ENCODE results near the gene SNAI3.

The SNAI3 gene

DNA sequence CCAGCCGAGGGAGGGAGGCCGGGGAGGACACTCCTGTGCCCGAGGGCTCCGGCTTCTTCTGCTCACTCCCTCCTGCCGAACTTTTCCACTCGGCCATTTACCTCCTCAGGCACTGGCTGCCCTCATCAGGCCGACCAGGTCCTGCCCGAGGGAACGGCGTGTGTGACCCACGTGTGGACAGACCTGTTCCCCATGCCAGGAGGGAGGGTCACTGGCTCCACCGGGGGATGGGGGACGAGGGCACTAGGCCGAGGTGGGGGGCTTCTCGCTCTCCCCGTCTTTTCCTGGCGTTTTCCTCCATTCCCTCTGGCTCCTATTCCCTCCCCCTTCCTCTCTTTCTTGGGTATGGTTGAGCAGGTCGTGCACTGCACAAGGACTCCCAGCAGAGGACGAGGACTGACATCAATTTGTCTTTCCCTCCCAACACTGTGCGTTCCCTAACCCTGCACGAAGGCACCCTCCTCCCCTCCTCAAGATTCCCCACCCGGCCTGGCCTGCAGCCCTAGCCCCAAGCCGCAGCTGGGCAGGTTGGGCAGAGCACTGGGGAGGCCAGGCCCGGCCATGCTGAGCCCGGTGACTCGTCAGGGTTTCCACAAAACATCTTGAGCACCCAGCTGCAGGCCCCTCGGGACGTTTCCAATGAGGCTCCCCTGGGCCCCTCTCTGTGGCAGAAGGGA lies 51.2 kb downstream of the SNAI3 start:
- TF ChIP-seq, protein P1, sequence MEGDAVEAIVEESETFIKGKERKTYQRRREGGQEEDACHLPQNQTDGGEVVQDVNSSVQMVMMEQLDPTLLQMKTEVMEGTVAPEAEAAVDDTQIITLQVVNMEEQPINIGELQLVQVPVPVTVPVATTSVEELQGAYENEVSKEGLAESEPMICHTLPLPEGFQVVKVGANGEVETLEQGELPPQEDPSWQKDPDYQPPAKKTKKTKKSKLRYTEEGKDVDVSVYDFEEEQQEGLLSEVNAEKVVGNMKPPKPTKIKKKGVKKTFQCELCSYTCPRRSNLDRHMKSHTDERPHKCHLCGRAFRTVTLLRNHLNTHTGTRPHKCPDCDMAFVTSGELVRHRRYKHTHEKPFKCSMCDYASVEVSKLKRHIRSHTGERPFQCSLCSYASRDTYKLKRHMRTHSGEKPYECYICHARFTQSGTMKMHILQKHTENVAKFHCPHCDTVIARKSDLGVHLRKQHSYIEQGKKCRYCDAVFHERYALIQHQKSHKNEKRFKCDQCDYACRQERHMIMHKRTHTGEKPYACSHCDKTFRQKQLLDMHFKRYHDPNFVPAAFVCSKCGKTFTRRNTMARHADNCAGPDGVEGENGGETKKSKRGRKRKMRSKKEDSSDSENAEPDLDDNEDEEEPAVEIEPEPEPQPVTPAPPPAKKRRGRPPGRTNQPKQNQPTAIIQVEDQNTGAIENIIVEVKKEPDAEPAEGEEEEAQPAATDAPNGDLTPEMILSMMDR (IDR thresholded peaks at IDR 0.05; ENCODE audit: low read depth, low read length), result no peak
- Histone ChIP-seq H3K27ac (no peak overlapping the region), H3K4me3 (ENCODE audit: low read depth, low read length) (no peak overlapping the region), H3K9me3 (ENCODE audit: severe bottlenecking) (no peaks in the 10 kb centered on the region), H3K27me3 (ENCODE audit: insufficient read depth, low read depth, severe bottlenecking) (no peaks in the 10 kb centered on the region), H3K36me3 (peaks cover 8% of the 10 kb centered on the region)
- DNase-seq, result no peak

DNA sequence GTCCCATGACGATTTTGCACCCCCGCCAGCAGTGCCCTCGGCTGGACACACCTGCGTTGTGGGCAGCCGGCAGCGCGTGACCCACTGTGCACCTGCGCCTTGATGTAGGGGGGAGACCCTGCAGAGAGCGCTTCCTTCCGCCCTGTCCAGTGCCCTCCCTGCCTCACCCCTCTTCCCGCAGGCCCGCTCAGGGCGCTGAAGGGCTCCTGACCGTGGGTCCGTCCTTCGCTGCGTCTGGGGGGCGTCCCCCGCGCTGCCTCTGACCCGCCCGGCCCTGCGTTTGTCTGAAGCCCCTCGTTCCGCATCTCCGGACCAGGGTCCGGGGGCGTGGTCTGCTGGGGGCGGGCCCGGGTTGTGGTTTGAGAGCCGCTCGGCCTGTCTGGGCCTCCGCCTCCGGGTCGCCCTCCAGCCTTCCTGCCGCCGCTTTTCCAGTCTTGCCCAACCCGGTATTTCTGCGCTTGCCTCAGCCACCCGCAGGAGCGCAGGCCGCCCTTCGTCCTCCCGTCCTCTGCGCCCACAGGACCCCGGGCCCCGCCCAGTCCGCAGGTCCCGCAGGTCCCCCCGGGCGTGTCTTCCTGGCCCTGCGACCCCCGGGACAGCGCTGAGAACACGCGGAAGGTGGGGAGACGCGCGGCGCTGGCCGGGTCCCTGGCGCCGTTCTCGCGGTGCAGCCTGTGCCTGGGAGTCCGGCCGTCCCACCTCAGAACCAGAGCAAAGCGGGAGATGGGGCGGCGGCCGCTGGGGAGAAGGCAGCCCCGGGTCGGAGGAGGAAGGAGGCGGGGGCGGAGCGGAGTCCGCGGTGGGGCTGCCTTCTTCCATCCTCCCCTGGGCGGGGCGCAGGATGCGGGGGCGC lies 51.9 kb downstream of the SNAI3 start:
- Histone ChIP-seq H3K9me3 (ENCODE audit: severe bottlenecking) (no peaks in the 10 kb centered on the region), H3K4me3 (ENCODE audit: low read depth, low read length) (no peak overlapping the region), H3K27me3 (ENCODE audit: insufficient read depth, low read depth, severe bottlenecking) (no peaks in the 10 kb centered on the region), H3K27ac (no peak overlapping the region), H3K36me3 (peaks cover 8% of the 10 kb centered on the region)
- DNase-seq, result no peak
- TF ChIP-seq, protein P1 (IDR thresholded peaks at IDR 0.05; ENCODE audit: low read depth, low read length), result no peak

DNA sequence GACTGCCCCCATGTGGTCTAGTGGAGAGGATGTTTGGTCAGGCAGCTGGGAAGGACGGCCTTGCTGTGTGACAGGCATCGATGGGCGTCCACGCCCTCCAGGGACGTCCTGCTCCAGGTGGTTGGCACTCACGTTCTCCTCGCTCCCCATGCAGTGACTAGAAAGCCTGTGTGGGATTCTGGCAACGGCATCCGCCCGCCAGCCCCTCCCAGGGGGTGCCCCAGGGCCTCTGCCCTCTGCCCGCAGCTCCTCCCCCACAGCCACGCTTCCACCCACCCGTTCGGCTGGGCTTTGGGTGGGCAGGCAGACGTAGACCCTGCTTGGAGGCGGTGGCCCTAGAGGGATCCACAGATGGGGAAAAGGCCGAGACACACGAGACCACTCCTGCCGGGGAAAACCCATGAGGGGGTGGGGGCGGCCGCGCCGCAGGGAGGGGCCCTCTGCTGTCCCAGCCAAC lies 52.6 kb downstream of the SNAI3 start:
- no peak overlapping the region for H3K4me3 ChIP-seq (ENCODE audit: low read depth, low read length)
- peaks cover 8% of the 10 kb centered on the region for H3K36me3 ChIP-seq
- peak; percentile 22 for DNase-seq
- TF ChIP-seq, protein P1 (IDR thresholded peaks at IDR 0.05; ENCODE audit: low read depth, low read length), result peak; percentile 42; the same call in 1 of the 2 replicates
- no peak overlapping the region for H3K27ac ChIP-seq
- no peaks in the 10 kb centered on the region for H3K27me3 ChIP-seq (ENCODE audit: insufficient read depth, low read depth, severe bottlenecking)
- H3K9me3 ChIP-seq (ENCODE audit: severe bottlenecking), result no peaks in the 10 kb centered on the region

DNA sequence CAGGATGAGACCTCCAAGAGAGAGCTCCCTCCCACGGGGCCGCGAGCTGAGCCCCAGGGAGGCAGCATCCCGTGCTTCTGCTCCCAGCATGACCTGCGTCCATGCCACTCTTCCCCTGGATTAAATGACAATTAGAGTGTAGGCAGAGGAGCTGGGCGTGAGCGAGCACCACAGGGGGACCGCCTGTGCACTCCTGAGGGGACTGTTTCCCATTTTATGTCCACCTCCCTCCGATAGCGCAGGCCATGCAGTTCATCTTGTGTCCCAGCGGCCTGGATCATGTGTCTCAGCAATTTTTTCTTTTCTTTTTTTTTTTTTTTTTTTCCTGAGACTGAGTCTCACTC lies 53.7 kb downstream of the SNAI3 start:
- Histone ChIP-seq H3K27me3 (ENCODE audit: insufficient read depth, low read depth, severe bottlenecking) (no peaks in the 10 kb centered on the region), H3K36me3 (peaks cover 8% of the 10 kb centered on the region), H3K27ac (no peak overlapping the region), H3K9me3 (ENCODE audit: severe bottlenecking) (no peaks in the 10 kb centered on the region), H3K4me3 (ENCODE audit: low read depth, low read length) (no peak overlapping the region)
- TF ChIP-seq, protein P1 (IDR thresholded peaks at IDR 0.05; ENCODE audit: low read depth, low read length), result no peak
- DNase-seq, result no peak

DNA sequence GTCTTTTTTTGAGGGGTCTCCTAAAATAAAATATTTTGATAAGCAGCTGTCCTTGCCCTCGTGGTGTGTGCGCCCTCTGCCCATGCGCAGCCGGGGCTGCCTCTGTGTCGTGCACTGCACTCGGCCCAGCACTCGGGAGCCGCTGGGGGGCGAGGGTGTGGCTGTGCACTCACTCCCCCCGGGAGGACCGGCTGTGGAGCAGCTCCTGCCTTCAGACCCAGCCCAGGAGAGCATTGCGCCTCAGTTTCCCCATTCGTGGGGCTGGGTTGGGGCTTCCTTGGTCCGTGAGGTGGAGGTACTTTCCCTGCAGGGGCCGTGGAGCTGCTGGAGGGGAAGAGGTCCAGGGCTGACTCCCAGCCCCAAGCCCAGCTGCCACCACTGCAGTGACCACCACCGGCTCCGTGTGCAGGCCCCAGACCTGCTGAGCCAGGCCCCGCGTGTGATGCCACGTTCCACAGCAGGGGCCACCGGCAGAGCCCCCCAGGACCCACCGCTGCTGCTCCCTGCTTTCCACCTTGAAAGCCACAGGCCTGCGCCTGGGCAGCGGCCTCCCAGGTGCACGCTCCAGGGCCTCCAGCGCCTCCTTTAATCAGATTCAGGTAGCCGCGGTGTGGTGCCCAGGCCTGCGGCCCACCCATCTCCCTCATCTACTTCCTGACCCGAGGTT lies 54.3 kb downstream of the SNAI3 start:
- TF ChIP-seq, protein P1 (IDR thresholded peaks at IDR 0.05; ENCODE audit: low read depth, low read length), result no peak
- H3K9me3 ChIP-seq (ENCODE audit: severe bottlenecking), result no peaks in the 10 kb centered on the region
- H3K36me3 ChIP-seq, result peaks cover 8% of the 10 kb centered on the region
- H3K27me3 ChIP-seq (ENCODE audit: insufficient read depth, low read depth, severe bottlenecking), result no peaks in the 10 kb centered on the region
- DNase-seq, result no peak
- no peak overlapping the region for H3K4me3 ChIP-seq (ENCODE audit: low read depth, low read length)
- no peak overlapping the region for H3K27ac ChIP-seq
